Myocyte (in vitro differentiated cells): ENCODE measurements around the gene BCAR3. TPM values are rescaled to one million over a fixed set of nuclear protein-coding genes. Genes with fewer than 3 reads are reported as not detected.

ENCODE experiments used
- DNase-seq: peaks from one replicate; pipeline ENCODE4 v3.0.0-alpha.2; 2012; ENCODE audit warnings: low read depth
- total RNA-seq: library from RNA; depleted of rRNA; stranded (reverse); fragments of >200 nt; gene quantifications from 2 replicates; pipeline ENCODE4 v1.2.3, GENCODE V29; 2014

Gene BCAR3
- total RNA-seq, 1 donor from 2014 or later = 46.6 TPM

- DNase-seq = peak; percentile 61
Measured at GRCh38 chr1:93553886-93554490, 127.6 kb downstream of the BCAR3 start.

- DNase-seq = peak; percentile 68
Measured at GRCh38 chr1:93552741-93553455, 128.7 kb downstream of the BCAR3 start.

- no peak for DNase-seq
Measured at GRCh38 chr1:93549811-93550210, 131.8 kb downstream of the BCAR3 start.

GRCh38 chr1:93549131-93549530 is 132.5 kb downstream of the BCAR3 start:
- DNase-seq = no peak

- DNase-seq = no peak
Measured at GRCh38 chr1:93546162-93546863, 135.3 kb downstream of the BCAR3 start.

GRCh38 chr1:93542398-93542797 is 139.2 kb downstream of the BCAR3 start:
- DNase-seq = no peak

- DNase-seq = no peak
Measured at GRCh38 chr1:93541045-93541444, 140.6 kb downstream of the BCAR3 start.

- DNase-seq = no peak
Measured at GRCh38 chr1:93537924-93538323, 143.7 kb downstream of the BCAR3 start.

GRCh38 chr1:93537396-93537795 is 144.2 kb downstream of the BCAR3 start:
- DNase-seq = no peak

GRCh38 chr1:93533677-93534076 is 148.0 kb downstream of the BCAR3 start:
- no peak for DNase-seq

- no peak for DNase-seq
Measured at GRCh38 chr1:93532780-93533378, 148.8 kb downstream of the BCAR3 start.

GRCh38 chr1:93531193-93531592 is 150.4 kb downstream of the BCAR3 start:
- DNase-seq = no peak

GRCh38 chr1:93528412-93528811 is 153.2 kb downstream of the BCAR3 start:
- no peak for DNase-seq

- no peak for DNase-seq
Measured at GRCh38 chr1:93526431-93526830, 155.2 kb downstream of the BCAR3 start.

GRCh38 chr1:93525431-93525830 is 156.2 kb downstream of the BCAR3 start:
- no peak for DNase-seq

GRCh38 chr1:93522721-93523120 is 158.9 kb downstream of the BCAR3 start:
- DNase-seq = no peak

- DNase-seq = no peak
Measured at GRCh38 chr1:93521618-93522017, 160.0 kb downstream of the BCAR3 start.

GRCh38 chr1:93519199-93519829 is 162.3 kb downstream of the BCAR3 start:
- DNase-seq = no peak

GRCh38 chr1:93518516-93518915 is 163.1 kb downstream of the BCAR3 start:
- no peak for DNase-seq

GRCh38 chr1:93516164-93516563 is 165.5 kb downstream of the BCAR3 start:
- no peak for DNase-seq
